HL-60/S4 treated with phorbol 12-myristate 13-acetate at 8.2 ng/mL for 4 days and 3 days (cell line): ENCODE results near the gene EIF1.
"Not testable (repeated sequence)": the region's sequence is repeated elsewhere in the genome, so short reads cannot be mapped to it uniquely, and the experiment has no call there.

ENCODE experiments used
- in situ Hi-C: fragments of 300-500 bp; cut with MboI; formaldehyde crosslinking; loops from 2 replicates; pipeline ENCODE4 v1.15.0; 2022; ENCODE audit warnings: low sequenced_read_pairs

EIF1 gene

DNA sequence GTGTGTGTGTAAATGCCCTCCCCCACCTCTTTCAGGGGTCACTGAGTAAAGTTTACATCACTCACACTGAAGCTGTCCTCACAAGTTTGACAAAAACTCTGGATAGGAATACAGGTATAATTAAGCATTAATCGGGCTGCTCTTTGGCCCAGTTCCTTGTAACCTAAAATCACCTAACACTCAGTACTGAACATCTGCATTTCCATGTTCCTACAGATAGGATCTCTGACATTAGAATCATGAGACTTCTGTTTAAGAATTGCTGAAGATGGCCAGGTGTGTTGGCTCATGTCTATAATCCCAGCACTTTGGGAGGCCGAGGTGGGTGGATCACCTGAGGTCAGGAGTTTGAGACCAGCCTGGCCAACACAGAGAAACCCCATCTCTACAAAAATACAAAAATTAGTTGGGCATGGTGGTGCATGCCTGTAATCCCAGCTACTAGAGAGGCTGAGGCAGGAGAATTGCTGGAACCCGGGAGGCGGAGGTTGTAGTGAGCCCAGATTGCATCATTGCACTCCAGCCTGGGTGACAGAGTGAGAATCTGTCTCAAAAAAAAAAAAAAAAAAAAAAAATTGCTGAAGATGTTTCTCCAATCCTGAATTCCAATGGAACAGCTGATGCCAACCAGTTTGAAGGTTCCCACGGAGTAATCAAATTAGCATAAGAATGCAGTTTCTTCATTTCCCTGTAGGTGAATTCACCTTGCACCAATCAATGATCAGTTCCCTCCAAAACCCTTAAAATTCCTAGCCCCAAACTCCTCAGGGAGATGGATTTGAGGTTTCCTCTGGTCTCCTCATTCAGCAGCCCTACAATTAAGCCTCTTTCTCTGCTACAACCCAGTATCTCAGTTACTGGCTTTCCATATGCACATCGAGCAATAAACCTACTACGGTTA is 13.3 kb upstream of the EIF1 start:
- in situ Hi-C loops, result not testable (repeated sequence)

DNA sequence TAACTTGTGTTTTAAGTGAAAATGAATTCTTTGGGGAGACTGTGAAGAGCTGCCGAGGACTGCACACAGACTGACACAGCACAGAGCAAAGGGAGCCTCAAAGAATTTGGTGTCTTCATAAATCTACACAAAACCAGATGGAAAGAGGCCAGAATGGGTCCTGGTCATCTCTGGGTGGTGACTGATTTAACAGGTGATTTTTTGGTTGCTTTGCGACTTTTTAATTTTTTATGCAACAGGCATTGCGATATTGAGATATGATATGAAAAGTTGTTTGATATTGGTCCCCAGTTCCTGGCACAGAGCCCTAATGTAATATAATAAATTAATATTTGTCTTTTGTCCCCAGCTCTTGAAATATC is 12.6 kb upstream of the EIF1 start:
- in situ Hi-C loops, result no loop called here

DNA sequence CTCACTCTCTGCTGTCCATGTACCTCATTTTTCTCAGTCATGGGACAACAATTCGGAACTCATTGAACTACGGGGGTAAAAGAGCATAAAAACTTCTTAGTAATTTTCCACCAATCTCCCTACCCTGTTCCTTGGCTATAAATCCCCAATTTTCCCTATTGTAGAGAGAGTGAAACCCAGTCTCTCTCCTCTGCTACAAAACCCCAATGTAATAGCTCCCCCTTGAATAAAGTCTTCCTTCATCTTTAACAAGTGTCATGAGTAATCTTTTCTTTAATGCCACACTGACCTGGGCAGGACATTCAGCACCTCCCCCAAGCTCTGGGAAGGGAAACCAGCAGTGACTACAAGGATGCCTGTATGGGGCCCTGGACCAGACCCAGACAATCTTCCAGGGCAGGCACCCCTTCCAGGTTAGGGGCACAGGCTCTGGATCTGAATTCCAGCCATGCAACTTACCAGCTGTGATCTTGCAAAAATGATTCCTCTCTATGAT is 10.2 kb upstream of the EIF1 start:
- in situ Hi-C loops, result no loop called here

DNA sequence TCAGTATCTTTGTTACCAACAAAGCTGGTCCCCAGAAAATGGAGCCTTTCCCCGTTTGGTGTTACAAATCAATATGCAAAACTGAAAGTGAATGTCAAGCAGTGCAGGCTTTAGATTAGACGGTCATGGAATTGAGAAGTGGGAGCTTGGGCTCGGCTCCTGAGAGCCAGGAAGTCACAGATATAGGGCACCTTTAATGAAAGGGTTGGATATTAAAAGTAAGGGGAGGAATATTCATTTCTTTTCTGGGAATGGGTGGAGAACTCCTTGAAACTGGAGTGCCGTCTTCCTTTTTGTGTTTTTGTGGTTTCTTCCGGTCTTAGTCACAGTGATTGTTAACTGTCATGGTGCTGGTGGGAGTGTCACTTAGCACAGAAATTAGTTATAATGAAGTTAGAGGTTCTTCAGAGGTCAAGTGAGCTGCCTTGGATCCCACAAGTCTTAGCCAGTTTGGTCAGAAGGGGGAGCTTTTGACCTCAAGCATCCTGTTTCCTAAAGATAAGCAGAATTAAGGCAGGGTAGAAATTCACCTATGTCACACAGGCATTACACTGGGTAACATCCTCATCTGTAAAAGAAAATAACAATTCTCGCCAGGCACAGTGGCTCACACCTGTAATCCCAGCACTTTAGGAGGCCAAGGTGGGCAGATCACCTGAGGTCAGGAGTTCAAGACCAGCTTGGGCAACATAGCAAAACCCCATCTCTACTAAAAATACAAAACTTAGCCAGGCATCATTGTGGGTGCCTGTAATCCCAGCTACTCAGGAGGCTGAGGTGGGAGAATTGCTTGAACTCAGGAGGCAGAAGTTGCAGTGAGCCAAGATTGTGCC is 9.6 kb upstream of the EIF1 start:
- in situ Hi-C loops, result no loop called here

DNA sequence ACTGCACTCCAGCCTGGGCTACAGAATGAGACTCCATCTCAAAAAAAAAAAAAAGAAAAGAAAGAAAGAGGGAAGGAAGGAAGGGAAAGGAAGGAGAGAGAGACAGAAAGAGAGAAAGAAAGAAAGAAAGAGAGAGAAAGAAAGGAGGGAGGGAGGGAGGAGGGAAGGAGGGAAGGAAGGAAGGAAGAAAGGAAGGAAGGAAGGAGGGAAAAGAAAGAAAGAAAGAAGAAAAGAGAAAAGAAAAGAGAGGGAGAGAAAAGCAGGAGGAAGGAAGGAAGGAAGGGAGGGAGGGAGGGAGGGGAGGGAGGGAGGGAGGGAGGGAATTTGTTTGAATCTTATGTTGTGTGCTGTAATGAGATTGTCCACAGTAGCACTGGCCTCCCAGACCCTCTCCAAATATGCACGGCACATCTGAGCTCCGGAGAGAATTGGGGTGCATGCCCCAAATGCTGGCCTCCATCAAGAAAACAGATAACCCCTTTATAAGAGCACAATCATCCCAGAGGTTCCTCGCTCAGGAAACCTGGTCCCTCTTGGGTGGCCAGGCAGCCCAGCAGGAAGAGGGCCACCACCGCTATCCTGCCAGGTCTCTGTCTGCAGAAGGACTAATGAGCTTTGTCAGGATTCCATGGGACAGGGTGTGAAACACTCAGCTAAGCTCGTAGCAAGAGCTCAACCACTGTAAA is 8.8 kb upstream of the EIF1 start:
- in situ Hi-C loops, result no loop called here

DNA sequence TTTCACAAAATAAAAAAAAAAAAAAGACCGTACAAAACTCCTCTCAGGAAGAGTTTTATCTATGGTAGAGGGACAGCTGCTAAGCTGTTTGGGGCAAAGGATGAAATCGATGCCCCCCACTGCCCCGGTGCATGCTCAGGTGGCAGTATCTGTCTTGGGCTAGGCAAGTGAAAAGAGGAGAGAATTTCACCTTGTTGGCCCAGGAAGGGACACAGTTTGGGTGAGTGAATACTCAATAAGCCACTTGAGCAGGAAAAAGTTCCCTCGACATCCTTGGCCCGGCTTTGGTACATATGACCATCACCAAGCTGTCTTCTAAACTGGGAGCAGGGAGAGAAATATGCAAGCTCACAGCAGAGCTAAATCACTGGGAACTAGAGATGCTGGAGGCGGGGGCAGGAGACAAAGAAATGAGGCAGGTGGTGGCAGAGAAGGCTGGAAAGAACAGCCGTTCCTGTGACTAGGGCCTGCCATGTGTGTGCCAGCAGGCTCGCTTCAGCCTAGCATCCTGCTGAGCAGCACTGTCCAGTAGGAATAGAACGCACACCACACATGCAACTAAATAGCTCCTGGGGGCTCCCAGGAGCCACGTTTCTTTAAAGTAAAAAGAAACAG is 8.2 kb upstream of the EIF1 start:
- in situ Hi-C loops, result no loop called here

DNA sequence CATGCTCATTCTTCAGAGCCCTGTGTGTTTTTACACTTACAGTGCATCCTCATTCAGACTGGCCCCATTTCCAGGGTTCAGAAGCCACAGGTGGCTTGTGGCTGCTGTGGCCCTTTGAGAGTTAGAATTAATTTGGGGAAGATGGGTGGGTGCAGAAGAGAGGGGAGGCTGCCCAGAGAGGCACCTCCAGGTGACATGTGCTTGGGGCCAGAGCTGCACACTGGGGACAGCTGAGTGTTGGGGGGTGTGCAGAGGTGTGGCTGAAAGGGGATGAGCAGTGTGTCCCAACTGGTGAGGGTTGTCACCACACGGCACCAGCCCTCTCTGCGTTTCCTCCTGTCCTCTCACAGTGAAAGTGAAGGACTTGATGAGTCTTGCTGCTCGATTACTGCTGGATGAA is 6.9 kb upstream of the EIF1 start:
- in situ Hi-C loops, result no loop called here

DNA sequence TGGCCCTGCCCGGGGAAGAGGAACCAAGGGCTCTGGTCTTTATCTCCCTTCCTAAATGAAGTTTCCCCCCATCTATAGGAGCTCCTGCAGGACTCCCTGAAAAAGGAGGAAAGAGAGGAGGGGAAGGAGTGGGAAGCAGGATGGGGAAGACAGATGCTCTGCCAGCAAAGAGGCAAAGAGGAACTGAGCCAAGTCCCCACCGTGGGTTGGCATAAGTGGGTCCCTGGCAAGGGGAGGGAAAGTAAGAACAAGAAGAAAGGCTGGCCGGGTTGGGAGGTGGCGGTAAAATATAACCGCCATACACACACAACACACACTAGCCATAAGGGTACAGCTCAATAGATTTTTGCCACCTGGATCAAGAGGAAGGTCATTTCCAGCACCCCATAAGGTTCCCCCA is 6.1 kb upstream of the EIF1 start:
- in situ Hi-C loops, result no loop called here

DNA sequence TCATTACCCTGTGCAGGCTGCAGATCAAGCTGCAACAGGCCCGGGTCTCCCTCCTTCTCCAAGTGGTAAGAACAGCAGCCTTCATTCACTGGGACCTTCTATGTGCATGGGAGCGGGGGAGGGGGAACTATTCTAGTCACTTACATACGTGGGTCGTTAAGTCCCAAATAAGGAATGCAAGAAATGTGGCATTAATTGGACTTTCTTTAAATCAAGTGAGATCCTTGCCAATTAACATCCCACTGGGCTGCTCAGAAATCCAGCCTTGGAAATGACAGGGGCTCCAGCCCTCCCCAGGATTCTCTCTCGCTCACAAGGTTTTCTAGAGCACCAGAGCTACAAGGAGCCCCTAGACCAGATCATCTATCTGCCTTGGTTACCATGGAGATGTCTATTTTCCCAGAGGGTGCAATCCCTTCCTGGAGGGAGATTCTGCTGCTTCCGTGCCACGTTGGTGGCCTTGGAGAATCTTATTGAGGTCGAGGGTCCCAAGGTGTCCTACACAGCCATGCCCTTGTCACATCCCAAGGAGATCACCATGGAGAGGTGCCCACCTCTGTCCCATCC is 5.2 kb upstream of the EIF1 start:
- in situ Hi-C loops, result no loop called here

DNA sequence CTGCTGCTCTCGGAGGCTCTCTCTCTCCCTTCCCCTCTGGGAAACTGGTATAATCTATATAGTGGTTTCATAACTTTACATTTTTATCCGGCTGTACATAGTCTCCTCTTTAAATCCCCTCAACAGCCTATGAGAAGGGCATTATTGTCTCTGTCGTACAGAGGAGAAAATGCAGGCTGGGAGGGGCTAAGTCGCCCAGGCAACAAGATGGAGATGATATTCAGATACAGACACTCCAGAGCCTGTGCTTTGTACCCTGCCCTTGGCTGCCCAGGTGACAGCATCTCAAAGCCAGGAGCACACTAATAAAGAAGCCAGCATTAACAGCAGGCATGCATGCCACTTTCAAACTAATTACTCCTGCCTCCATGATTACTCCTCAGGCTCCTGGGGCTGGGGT is 4.7 kb upstream of the EIF1 start:
- in situ Hi-C loops, result no loop called here

DNA sequence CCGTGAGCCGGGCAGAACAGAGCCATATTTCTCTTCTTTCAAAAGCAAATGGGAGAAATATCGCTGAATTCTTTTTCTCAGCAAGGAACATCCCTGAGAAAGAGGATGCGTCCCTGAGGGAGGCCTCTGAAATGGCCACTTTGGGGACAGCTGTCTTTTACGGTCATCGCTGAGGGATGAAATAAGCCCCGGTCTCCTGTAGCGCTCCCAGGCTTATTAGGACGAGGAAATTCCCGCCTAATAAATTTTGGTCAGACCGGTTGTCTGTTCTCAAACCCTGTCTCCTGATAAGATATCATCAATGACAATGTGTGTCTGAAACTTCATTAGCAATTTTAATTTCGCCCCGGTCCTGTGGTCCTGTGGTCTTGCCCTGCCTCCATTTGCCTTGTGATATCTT is 2.9 kb upstream of the EIF1 start:
- in situ Hi-C loops, result not testable (repeated sequence)

DNA sequence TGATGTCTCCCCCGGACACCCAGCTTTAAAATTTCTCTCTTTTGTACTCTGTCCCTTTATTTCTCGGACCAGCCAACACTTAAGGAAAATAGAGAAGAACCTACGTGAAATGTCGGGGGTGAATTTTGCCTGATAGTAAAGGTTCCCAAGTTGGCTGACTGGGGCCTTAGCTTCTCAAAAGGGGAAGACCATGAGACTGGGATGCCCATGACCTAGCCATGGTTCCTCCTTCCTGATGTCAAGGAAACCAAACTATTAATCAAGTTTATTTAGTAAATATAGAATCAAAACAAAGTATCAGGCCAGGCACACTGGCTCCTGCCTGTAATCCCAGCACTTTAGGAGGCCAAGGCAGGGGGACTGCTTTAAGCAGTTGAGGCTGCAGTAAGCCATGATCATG is 2.4 kb upstream of the EIF1 start:
- in situ Hi-C loops, result no loop called here

DNA sequence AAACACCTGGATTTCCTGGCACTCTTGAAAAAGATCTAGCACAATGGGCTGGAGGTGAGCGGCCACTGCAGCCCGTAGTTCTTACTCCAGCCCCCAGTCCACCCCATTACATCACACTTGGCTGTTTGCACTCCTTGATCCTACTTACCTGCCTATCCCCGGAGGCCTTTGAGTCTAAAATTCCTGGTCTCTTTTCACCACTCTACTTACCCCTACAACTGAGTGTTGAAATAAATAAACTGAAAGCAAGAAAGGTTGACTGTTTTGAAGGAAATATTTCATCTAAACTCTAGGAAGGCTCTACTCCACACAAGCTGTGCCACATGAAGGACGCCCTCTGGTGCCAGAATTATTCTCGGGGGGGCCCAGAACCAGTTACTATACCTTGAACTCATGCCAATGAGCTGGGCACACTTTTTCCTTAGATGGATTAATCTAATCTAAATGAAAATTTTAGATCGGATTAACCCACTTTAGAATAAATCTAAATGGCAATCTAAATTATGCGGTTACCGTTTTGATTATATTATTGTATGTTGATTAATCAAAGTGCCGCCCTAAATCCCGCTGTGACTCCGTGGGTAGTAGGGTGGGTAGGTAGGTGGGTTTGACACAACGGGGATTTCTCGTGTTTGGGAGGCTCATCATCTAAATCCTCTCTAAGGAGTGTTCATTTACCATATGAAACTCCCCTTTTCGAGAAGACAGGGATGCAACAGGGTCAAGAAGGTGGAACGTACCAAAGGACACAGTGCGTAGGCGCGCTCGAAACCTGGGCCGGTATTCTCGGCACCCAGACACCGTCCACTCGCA is 651 bp upstream of the EIF1 start:
- in situ Hi-C loops, result no loop called here

DNA sequence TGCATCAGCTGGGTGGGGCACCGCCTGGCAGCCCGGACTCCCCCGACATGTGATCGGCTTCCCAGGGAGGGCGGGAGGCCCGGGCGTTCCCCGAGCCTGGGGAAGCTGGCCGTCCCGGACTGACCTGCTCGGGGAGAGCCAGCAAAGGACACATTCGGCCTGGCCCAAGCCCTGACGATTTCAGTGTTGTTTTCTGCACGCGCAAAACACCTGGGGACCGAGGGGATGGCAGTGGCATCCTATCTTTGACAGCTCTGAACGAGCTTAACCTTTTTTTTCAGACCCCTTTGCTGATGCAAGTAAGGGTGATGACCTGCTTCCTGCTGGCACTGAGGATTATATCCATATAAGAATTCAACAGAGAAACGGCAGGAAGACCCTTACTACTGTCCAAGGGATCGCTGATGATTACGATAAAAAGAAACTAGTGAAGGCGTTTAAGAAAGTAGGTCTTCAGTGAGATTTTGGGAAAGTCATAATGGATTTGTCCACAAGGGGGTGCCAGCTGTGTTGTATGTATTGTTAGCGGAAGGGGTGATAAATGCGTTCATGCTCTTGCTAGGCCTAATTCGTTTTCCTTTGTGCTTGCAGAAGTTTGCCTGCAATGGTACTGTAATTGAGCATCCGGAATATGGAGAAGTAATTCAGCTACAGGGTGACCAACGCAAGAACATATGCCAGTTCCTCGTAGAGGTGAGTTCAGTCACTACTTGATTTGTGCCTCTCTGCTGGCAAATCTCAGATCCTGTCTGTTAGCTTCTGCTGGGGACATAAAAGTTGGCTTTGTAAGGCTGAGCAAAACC is 1.0 kb downstream of the EIF1 start:
- in situ Hi-C loops, result no loop called here

DNA sequence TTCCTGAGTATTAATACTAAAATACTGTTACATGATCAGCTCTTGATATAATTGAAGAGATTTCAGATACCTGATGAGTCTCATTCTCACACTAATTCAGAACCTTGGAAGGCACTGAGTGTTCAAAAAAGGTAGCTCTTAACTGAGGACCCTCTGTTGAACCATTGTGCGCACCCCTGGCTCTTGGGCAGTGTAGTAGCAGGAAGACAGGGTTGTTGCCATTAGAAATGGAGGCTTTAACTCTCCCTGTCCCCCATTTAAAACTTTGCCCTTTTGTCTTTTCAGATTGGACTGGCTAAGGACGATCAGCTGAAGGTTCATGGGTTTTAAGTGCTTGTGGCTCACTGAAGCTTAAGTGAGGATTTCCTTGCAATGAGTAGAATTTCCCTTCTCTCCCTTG is 1.8 kb downstream of the EIF1 start:
- in situ Hi-C loops, result no loop called here

DNA sequence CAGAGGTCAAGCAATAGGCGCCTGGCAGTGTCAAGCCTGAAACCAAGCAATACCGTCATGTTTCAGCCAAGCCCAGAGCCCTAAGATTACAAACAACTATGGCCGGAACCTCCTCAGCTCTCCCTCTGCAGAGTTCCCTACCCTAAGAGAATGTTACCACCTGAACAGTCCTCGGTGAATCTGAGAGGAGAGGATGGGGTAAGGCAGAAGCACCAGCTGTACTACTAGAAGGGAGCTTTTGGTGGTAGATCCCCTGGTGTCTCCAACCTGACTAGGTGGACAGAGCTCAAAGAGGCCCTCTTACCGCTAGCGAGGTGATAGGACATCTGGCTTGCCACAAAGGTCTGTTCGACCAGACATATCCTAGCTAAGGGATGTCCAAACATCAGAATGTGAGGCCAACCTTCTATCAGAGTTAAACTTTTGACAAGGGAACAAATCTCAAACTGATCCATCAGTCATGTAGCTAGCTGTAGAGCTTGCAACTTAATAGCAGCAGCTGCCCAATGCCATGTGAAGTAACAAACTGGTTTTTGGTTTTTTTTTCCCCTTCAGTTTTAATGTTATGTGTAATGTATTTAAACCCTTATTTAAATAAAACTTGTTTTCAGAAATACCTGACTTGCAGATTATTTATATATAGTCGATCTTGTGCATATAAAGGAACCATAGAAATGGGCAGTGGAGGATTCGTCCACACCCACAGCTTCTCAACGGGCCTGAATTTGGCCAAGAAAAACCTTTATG is 2.5 kb downstream of the EIF1 start:
- in situ Hi-C loops, result no loop called here

DNA sequence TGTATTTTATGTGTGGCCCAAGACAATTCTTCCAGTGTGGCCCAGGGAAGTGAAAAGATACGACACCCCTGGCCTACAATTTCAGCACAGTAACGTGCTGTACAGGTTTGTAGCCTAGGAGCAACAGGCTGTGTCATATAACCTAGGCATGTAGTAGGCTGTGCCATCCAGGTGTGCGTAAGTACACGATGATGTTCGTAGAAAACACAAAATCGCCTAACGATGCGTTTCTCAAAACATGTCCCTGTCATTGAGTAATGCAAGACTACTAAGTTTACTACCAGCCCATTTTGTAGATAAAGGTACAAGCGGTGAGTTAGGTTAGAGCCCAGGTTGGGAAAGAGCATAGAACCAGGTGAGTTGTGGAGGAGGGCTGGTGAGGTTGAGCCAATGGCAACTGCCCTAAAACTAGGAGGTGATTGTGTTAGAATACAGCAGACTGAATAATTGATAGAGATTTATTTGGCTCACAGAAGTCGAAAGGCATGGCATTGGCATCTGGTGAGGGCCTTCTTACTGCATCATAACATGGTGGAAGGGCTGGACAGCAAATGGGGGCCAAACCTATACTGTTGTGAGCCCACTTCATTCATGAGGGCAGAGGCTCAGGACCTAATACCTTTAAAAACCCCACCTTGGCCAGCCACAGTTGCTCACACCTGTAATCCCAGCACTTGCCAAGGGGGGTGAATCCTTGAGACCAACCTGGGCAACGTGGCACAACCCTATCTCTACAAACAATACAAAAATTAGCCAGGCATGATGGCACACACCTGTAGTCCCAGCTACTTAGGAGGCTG is 4.2 kb downstream of the EIF1 start:
- in situ Hi-C loops, result no loop called here
